Measurements from ENCODE around the gene NTRK2. TPM values are rescaled to one million over a fixed set of nuclear protein-coding genes. Genes with fewer than 3 reads are reported as not detected.

NTRK2 gene
- total RNA-seq, 1 donor from 2014 or later = 0.46 TPM

DNA sequence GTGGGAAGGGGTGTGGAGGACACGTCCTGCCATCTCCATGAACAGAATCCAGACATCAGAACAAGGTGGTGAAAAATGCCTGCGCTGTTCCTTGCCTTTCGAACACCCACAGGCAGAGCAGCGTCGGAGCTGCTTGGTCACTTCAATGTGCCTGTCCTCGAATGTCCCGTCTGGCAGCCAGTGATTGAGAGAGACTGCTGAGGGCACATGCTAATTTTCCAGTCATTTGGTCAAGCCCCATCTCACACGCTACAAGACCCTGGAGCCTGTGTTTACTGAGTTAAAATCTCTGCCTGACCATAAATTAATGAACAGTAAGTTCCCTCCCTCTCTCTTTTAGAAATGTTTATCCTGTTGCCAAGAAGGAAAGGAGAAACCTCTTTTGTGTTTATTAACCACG is 149.3 kb downstream of the NTRK2 start:
- TF ChIP-seq CTCF (conservative IDR thresholded peaks at IDR 0.05; ENCODE audit: low read depth, low read length) = no peak
- DNase-seq (ENCODE audit: low read depth) = no peak
- no peak overlapping the region for H3K4me3 ChIP-seq (ENCODE audit: low read depth, low read length)

GRCh38 chr9:84819491-84819991 is 150.0 kb downstream of the NTRK2 start:
- no peak for TF ChIP-seq CTCF (conservative IDR thresholded peaks at IDR 0.05; ENCODE audit: low read depth, low read length)
- DNase-seq (ENCODE audit: low read depth) = no peak
- H3K4me3 ChIP-seq (ENCODE audit: low read depth, low read length) = no peak overlapping the region

- TF ChIP-seq CTCF (conservative IDR thresholded peaks at IDR 0.05; ENCODE audit: low read depth, low read length) = no peak
- no peak overlapping the region for H3K4me3 ChIP-seq (ENCODE audit: low read depth, low read length)
- no peak for DNase-seq (ENCODE audit: low read depth)
These were observed 151.9 kb downstream of the NTRK2 start for GRCh38 chr9:84821431-84821830.

GRCh38 chr9:84822589-84823233 is 153.2 kb downstream of the NTRK2 start:
- no peak for TF ChIP-seq CTCF (conservative IDR thresholded peaks at IDR 0.05; ENCODE audit: low read depth, low read length)
- no peak for DNase-seq (ENCODE audit: low read depth)
- no peak overlapping the region for H3K4me3 ChIP-seq (ENCODE audit: low read depth, low read length)

DNA sequence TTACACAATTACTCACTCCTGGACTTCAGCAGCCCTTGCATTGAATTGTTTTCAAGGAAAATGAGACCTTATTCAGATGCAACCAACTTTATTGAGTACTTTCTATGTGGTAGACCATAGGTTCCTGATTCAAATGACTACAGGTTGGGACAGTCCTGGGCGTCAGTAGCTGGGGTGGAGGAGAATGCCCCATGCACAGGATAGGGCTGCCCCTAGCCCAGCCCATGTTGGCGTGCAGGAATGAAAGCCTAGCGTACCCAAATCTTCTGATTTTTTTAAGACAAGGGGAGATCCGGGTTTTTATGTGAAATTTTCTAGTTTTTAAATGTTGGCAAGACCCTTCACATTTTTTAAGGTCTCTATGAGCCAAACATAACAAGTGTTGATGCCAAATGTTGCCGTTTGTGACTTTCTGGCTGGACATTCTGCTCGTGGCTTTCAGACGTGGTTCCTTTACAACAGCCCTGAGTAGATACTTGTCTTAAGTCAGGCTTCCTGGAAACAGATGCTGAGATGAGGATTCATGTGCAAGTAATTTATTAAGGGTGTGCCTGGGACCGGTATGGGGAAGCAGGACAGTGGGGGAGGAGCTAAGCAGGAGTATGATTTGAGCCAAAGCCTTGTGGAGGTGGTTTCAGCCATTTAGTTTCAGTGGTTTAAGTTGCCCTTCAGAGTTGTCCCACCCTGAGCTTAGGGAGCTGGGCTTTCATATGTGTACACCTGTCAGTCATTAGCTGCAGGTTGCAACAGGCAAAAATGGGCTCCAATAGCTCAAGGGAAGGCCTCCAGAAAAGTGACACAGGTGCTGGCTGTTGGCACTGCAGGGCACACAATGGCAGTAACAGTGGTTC is 154.1 kb downstream of the NTRK2 start:
- DNase-seq (ENCODE audit: low read depth) = no peak
- TF ChIP-seq CTCF (conservative IDR thresholded peaks at IDR 0.05; ENCODE audit: low read depth, low read length) = no peak
- no peak overlapping the region for H3K4me3 ChIP-seq (ENCODE audit: low read depth, low read length)

- H3K4me3 ChIP-seq (ENCODE audit: low read depth, low read length) = no peak overlapping the region
- no peak for DNase-seq (ENCODE audit: low read depth)
- no peak for TF ChIP-seq CTCF (conservative IDR thresholded peaks at IDR 0.05; ENCODE audit: low read depth, low read length)
These were observed 157.8 kb downstream of the NTRK2 start for GRCh38 chr9:84827216-84827765.

All from epithelial cell of proximal tubule (primary cell).